HG03354 (cell line): Measurements from ENCODE around the gene GGA2.

Experiments used
- ATAC-seq: cut with Tn5 transposase; IDR thresholded peaks from one replicate; pipeline ENCODE4 v1.9.1; 2021; ENCODE audit warnings: mild to moderate bottlenecking; ENCODE audit not compliant: unreplicated experiment, poor library complexity, severe bottlenecking

GGA2 gene

GRCh38 chr16:23433261-23433920 lies 76.9 kb downstream of the GGA2 start:
- ATAC-seq = no peak

GRCh38 chr16:23432176-23433128 lies 77.8 kb downstream of the GGA2 start:
- ATAC-seq = no peak

GRCh38 chr16:23428351-23428750 lies 81.9 kb downstream of the GGA2 start:
- no peak for ATAC-seq

- ATAC-seq = no peak
Observed at GRCh38 chr16:23424292-23424958, 85.9 kb downstream of the GGA2 start.

GRCh38 chr16:23423496-23424049 lies 86.7 kb downstream of the GGA2 start:
- no peak for ATAC-seq

- no peak for ATAC-seq
Observed at GRCh38 chr16:23420011-23420410, 90.3 kb downstream of the GGA2 start.

GRCh38 chr16:23416816-23417215 lies 93.5 kb downstream of the GGA2 start:
- no peak for ATAC-seq

GRCh38 chr16:23414731-23415130 lies 95.6 kb downstream of the GGA2 start:
- ATAC-seq = no peak
